GM18499 (cell line): ENCODE results near the gene HAPLN2.

Experiments used
- ATAC-seq: cut with Tn5 transposase; IDR thresholded peaks from one replicate; pipeline ENCODE4 v1.9.1; 2021; ENCODE audit warnings: moderate number of reproducible peaks; ENCODE audit not compliant: insufficient read depth, unreplicated experiment

HAPLN2 gene

GRCh38 chr1:156643049-156643777 lies 24.0 kb downstream of the HAPLN2 start:
- ATAC-seq = no peak

DNA sequence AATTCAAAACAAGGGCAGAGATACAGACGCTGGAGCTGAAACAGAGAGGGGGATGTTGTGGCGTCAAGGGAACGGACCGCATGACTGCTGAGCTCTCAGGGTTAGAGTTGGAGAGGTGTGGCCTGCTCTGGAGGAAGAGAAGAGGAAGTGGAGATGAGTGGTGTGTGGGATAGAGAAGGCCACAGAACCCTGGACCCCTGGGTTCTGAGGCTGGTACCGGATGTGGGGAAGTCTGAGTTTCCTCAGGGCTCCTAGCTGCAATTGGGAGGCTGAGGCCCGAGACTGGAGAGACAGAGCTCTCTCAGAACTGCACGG lies 24.5 kb downstream of the HAPLN2 start:
- no peak for ATAC-seq

DNA sequence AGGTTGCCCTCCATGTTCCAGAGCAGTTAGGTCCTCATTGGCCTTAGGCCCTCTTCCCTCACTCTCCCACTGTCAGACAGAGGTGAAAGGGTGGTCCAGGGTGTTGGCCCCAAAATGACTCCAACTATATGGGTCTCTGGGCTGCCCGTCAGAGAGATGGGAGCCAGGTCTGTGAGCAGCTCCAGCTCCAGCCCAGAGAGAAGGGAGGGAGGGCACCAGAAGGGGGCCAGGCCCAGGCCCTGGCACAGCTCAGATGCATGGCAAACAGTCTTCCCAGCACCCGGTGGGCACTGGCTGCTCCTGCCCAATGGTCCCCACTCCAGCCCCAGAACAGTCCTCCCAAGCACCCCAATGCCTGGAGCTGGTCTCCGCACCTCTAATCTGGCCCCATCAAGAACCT lies 24.9 kb downstream of the HAPLN2 start:
- ATAC-seq = no peak

- ATAC-seq = no peak
Observed at GRCh38 chr1:156644640-156645039, 25.4 kb downstream of the HAPLN2 start.

GRCh38 chr1:156645056-156645455 lies 25.8 kb downstream of the HAPLN2 start:
- ATAC-seq = no peak

DNA sequence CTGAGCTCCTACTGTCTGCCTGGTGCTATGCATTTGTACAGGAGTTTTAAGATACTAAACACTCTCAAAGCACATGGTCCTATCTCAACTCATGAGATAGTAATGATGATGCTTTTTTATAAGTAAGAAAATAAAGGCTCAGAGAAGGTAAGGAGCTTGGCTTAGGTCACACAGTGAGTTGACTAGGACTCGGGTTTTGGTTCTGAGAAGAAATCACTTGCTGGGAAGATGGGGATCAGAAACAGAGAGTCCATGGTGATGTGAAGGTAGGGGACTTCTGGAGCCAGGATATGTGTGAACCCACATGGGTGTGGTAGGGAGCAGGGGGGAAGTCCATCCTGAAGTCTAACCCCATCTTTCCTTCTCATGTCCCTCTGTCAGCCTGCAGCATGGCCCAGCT lies 26.5 kb downstream of the HAPLN2 start:
- no peak for ATAC-seq

- ATAC-seq = no peak
Observed at GRCh38 chr1:156646738-156647211, 27.6 kb downstream of the HAPLN2 start.

GRCh38 chr1:156647351-156647750 lies 28.1 kb downstream of the HAPLN2 start:
- ATAC-seq = no peak

- ATAC-seq = no peak
Observed at GRCh38 chr1:156648496-156648895, 29.3 kb downstream of the HAPLN2 start.

DNA sequence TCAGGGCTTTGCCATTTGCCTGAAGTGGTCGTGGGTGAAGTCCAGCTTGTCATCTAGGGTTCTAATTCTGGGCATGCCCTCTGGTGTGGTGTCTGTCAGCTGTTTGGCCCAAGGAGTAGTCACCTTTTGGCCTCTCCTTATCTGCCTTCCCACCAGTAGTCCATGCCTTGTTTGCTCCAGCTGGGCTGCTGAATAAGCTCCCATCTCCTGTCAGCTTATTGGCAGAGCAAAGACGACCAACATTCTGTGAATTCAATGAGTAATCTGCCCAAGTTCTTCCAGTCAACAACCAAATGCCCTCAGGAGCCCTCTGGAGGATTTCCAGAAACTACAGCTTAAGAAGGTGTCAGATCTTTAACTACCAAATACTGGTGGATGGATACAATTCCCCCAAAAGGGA lies 29.7 kb downstream of the HAPLN2 start:
- no peak for ATAC-seq

DNA sequence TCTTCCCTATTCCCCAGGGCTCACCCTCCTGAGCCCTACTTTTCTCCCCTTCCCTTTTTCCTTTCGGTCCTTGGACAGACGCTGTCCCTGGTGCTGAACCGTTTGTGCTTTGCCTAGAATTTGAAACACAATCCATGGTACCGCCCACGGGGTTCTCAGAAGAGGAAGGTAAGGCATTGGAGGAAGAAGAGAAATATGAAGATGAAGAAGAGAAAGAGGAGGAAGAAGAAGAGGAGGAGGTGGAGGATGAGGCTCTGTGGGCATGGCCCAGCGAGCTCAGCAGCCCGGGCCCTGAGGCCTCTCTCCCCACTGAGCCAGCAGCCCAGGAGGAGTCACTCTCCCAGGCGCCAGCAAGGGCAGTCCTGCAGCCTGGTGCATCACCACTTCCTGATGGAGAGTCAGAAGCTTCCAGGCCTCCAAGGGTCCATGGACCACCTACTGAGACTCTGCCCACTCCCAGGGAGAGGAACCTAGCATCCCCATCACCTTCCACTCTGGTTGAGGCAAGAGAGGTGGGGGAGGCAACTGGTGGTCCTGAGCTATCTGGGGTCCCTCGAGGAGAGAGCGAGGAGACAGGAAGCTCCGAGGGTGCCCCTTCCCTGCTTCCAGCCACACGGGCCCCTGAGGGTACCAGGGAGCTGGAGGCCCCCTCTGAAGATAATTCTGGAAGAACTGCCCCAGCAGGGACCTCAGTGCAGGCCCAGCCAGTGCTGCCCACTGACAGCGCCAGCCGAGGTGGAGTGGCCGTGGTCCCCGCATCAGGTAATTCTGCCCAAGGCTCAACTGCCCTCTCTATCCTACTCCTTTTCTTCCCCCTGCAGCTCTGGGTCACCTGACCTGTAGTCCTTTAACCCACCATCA lies 33.1 kb downstream of the HAPLN2 start:
- no peak for ATAC-seq

- ATAC-seq = no peak
Observed at GRCh38 chr1:156652992-156653355, 33.8 kb downstream of the HAPLN2 start.

DNA sequence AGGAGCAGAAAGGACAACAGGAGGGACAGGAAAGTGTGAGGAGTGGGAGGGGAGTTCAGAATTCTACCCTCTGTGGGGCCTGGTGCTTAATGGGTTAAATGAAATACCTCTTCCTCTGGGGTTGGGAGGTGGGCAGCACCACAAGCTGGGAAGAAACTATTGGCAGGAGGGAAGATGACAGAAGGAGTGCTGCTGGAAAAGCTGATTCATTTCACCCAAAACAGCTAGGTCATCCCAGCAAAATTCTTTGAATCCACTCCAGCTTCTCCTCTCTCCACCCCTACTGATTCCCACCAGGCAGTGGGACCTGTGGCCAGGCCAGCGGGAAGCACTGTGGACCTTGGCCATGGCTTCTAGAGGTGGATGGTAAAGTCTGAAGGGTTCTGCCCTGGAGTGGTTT lies 35.5 kb downstream of the HAPLN2 start:
- no peak for ATAC-seq

DNA sequence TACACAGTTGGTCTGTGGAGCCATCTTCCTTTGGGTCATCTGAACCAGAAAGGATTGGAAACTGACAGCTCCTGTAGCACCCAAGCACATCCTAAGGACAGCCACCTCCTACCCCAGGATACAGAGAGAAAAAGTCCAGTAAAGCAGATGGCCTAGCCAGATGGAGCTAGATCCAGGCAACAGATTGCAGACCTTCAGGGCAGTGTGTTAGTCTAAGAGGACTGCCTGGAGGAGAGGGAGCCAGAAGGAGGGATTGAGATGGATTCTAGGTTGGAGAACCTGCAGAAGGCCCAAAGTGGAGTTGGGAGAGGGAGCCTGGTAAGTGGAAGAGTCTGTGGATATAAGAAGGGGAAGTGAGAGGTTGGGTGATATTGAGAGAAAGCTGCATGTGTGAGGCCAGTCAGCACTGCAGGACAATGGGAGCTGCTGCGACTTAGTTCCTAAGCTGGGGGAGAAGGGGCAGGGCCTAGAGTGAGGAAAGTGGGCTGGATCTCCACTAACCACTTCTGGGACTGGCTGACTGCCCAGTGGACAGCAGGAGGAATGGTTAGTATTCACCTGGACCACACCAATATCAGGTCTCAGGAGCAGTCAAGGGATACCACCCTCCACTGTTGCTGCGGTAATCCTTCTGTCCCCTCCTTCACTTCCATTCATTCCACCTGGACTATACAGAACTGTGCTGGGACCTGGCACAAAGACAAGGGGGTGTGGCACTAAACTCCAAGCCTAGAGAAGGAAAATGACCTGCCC lies 36.1 kb downstream of the HAPLN2 start:
- no peak for ATAC-seq

DNA sequence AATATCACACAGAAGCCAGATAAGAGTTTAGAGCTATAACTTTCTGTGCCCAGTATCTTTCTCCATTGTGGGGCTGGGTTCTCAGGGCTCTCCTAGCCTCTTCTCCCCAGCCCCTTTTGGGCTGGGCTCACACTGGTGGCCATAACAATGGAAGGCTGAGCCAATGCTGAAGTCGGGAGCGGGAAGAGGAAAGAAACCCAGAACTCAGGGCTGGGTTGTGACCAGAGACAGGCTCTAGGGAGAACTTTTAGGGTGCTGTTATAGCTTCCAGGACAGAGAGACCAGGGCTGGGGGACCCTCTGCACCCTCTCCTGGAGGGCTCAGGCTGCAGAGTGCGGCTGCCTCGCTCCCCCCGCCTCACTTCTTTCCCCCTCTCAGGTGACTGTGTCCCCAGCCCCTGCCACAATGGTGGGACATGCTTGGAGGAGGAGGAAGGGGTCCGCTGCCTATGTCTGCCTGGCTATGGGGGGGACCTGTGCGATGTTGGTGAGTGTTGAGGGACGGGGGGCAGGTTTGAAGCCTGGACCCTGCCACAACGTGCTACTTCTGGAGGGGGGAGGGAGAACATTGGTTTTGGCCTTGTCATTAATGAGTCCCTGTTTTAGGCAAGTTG lies 36.8 kb downstream of the HAPLN2 start:
- ATAC-seq = no peak

GRCh38 chr1:156656806-156657740 lies 37.9 kb downstream of the HAPLN2 start:
- no peak for ATAC-seq

- no peak for ATAC-seq
Observed at GRCh38 chr1:156657741-156658319, 38.6 kb downstream of the HAPLN2 start.

DNA sequence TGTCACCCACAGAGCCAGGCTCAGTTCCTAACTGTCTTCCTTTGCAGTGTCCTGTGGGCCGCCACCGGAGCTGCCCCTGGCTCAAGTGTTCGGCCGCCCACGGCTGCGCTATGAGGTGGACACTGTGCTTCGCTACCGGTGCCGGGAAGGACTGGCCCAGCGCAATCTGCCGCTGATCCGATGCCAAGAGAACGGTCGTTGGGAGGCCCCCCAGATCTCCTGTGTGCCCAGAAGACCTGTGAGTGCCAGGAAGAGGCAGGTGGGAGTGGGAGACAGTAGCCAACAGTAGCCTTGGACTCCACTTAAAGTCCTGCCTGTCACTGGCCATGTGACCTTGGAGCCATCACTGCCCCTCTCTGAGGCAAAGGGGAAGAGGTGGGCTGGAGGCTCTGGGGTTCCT lies 39.3 kb downstream of the HAPLN2 start:
- no peak for ATAC-seq

- no peak for ATAC-seq
Observed at GRCh38 chr1:156658945-156659574, 39.8 kb downstream of the HAPLN2 start.
